Effector CD4-positive, alpha-beta T cell (primary cell): ENCODE data around the gene PHF14.
"Not testable (repeated sequence)": the region's sequence is repeated elsewhere in the genome, so short reads cannot be mapped to it uniquely, and the experiment has no call there.

Source experiments
- DNase-seq: peaks from one replicate; pipeline ENCODE4 v3.0.0-alpha.2; 2020

The PHF14 gene

DNA sequence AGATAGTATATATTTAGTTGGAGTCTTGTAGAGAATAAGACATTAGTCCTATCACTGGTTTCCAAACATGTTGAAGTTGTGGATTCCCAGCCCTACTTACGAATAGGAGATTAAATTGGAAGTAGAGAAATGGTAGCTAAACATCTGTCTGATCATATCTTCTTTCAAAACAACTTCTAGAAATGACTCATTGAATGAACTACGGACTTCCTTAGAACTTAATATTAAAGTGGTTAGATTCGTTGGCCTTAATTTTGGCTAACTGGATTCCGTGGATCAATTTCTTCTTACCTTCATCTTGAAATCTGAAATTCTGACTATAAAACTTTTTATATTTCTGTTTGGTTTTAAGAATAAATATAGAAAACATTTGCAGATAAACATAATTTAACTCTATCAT lies 3.4 kb downstream of the PHF14 start:
- no peak for DNase-seq

DNA sequence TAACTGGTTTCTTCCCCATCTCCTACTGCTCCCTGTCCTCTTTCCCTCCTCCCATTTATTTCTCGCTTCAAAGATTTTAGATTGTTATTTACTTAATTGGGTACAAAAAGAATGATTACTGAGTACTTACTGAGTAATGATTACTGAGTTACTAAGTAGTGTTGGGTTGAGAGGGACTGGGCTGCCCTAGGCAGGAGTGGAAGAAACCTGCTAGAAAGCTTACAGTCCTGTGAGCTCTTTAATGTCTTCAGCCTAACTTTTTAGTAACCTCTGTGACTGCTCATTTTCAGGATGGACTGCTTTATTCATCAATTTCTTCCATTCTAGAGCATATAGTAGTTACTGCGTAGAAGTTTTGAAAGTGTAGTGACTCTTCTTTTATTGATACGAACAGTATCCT lies 7.6 kb downstream of the PHF14 start:
- DNase-seq = no peak

DNA sequence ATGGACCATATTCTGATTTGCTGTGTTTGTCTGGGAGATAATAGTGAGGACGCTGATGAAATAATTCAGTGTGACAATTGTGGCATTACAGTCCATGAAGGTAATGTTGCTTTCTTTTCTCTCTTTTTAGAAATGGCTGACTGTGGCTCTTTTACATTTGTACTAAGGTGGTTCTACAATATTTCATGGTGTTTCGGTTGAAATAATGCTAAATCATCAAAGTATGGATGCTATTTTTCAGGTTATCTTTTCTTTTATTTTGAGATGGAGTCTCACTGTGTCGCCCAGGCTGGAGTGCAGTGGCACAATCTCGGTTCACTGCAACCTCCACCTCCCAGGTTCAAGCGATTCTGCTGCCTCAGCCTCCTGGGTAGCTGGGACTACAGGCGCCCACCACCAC lies 17.1 kb downstream of the PHF14 start:
- DNase-seq = not testable (repeated sequence)

DNA sequence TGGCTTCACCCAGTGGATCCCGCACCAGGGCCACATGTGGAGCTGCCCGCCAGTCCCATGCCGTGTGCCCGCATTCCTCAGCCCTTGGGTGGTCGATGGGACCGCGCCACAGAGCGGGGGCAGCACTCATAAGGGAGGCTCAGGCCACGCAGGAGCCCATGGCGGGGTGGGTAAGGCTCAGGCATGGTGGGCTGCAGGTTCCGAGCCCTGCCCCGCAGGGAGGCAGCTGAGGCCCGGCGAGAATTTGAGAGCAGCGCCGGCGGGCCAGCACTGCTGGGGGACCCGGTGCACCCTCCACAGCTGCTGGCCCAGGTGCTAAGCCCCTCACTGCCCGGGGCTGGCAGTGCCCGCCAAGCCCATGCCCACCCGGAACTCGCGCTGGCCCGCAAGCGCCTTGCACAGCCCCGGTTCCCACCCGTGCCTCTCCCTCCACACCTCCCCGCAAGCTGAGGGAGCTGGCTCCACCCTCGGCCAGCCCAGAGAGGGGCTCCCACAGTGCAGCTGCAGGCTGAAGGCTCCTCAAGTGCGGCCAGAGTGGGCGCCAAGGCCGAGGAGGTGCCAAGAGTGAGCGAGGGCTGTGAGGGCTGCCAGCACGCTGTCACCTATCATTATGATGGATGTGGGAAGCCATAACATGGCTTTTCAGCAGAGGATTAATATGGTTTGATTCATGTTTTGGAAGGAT lies 22.0 kb downstream of the PHF14 start:
- not testable (repeated sequence) for DNase-seq

DNA sequence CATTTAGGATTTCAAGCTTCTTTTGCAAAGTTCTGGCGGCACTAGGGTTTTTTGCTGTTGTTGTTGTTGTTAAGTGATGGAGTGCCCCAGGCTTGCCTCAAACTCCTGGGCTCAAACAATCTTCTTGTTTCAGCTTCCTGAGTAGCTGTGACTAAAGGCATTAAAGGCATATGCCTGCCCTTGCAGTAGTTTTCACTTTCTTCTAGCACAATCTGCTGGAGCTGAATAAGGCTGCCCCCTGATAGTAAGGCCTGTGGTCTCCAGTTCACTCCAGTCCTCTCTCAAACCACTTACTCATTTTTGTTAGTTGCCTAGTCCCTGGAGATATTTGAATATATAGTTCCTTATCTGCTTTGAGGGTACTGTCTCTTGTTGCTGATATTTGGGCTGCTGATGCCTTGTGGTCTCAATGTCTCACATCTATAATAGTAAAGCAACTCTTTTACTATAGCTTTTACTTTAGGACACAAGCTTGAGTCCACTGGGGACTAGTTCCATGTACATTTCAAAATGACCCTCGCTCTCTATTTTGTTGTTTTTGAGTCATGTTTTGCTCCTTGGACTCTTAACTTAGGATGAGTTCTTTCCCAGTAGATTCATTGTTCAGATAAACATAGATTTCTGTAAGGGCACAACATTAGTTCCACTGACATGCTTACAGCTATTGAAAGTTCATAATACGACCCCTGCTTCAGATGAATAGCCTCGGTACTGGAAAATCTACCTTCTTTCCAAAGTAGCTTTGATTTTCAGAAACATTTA lies 25.5 kb downstream of the PHF14 start:
- DNase-seq = no peak

DNA sequence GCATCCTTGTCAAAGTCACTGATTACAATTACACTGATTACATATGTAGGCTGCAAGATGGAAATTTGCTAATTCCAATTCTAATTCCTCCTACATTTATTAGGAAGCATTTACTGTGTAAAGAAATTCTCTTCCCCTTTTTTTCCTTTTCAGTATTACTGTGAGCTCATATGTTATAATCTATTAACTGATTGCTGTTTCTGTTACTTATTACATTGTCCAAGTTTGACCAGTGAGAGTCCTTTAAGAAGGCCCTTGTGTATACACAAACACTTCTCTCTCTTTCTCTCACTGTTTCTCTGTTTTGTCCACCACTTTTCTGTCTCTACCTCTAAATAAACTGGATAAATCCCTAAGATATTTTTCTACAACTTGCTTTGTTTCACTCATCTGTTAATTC lies 31.5 kb downstream of the PHF14 start:
- DNase-seq = no peak

DNA sequence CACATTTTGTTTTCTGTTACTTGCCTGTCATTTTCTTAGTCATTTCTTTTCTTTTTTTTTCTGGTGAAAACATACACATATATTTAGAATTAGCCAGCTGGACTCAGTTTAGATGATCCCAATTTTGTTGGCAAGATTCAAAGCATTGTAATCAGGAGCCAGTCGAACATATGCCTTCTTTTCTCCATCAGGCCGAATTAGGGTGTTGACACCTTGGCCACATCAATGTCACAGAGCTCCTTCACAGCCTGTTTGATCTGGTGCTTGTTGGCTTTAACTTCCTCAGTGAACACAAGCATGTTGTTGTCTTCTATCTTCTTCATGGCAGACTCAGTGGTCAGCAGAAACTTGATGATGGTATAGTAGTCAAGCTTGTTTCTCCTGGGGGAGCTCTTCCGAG lies 32.6 kb downstream of the PHF14 start:
- DNase-seq = no peak

DNA sequence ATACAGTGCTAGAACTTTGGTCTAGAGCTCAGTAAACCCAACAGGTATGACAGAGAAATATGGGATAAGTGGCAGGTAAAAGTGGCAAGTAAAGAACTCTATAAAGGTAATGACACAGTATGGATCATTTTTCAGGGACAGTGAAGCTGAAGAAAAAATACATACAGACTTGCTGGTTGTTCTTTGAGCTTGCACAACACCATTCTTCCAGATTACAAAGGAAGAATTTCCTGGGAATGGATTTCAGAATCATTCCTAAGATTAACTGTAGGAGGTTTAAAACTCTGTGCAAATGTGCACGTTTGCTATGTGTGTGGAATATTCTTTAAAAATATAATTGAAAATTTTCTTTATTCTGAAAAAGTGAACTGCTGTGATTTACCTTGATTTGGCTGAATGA lies 36.0 kb downstream of the PHF14 start:
- DNase-seq = no peak

DNA sequence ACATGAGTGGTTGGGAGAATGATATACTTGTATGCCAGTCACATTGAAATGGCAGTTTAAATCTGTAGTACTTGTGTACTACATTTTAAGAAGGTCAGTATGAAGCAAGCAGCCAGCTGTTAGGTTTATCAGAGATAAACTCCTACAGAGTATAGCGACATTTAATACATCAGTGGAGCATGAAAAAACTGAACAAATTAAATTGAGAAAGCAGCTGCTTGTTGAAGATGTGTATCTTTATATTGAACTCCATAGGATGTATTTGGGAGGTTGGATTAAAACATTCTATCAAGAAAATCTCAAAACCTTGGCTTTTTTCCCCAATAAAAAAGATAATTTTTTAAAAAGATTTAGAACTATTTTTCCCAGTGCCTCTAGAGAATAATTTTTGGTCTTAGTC lies 47.8 kb downstream of the PHF14 start:
- DNase-seq = no peak

DNA sequence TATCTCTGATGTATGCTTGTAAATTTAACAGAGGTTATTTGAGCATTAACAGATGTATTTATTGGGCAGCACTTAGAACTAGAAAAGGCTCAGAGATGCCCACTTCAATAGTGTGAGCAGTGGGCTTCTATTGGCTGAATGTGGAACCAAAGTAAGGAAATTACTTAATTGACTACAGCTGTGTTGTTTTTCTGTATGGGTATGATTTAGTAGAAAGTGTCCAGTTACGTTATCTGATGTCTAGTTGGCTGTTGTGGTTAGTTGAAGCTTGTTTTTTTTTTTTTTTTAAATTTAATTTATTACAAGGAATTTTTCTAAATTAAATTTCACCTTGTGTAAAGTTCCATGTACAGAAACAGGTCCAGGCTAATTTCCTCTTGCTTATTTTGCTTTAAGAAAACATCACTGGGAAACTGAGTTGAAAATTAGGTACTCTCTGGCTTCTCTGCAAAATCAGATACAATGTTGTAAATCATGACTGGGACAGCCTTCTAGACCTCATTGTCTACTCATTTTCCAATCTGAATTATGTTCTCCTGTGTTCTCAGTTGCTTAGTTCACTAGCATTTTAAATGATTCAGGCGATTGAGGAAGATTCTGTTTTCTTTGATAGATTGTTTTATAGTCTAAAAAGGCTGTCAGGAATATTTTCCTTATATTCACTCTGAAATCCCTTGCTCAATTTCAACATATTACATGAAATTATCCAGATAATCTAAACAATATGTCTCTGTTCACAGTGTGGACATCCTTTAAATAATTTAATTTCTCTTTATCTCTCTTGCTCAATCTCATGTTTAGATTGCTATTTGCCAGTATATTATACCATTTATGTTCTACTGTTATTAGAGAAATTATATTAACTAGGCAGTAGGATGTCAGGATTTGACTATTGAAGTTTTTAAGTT lies 53.0 kb downstream of the PHF14 start:
- no peak for DNase-seq

DNA sequence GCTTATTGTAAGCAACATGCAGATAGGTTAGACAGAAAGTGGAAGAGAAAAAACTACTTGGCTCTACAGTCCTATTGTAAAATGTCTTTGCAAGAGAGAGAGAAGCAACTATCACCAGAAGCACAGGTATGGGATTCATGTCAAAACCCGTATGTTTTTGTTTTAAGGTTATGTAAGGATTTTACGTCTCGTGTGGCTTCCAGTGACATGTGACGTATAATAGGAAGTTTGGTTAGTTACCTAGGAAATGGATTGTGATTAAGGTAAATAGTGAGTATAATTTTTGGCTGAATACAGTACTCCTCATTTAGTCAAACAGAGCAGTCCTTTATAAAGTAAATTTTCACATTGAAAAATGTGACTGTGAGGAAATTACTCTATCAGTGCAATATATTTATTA lies 62.0 kb downstream of the PHF14 start:
- no peak for DNase-seq

DNA sequence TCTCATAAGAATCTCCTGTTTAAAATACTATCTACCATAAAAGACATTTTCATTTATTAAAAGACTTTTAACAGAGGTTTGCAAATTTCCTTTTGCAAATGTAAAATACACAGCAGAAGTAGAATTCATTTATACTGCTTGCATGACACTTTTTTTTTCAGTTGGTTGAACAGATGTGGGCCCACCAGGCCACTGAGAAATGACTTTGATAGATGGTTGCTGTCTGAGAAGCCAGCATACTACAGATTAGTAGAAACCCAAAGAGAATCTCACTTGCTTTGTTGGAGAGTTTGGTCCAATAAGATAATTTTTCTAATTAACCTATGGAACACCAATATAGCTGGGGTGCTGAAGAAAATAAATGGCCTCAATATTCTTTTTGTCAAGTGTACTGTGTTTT lies 66.3 kb downstream of the PHF14 start:
- no peak for DNase-seq

DNA sequence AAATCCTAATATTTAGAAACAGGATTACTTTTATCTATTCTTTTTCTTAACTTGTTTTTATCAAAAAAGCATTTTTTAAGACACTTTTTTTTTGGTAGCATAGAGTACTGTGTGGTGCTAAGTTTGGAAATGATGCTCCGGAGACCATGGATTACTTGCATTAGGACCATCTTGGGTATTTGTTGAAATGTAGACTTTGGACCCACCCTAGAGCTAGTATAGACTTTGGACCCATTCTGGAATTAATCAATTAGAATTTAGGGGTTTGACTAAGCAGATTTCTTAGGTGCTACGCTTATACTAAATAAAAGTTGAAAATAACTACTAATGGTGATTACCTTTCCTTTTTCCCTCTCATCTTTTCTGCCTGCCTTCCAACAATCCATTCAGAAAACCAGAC lies 80.4 kb downstream of the PHF14 start:
- DNase-seq = no peak

DNA sequence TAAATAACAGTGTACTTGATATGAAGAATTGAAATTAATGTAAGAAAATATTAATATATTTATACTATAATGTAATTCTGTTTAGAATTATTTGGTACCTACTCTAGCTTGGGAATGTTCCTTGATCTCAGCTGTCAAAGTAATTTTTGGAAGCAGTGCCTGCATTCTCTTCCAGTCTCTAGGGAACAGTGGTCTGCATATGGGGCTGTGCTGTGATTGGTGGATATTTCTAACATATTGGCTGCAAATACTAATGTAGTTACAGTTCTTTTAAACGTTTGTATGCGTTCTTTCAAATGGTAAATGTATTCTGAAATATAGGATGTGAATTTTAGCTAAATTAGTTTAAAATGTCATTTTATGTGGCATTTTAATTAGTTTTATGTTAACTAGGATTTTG lies 87.2 kb downstream of the PHF14 start:
- no peak for DNase-seq

DNA sequence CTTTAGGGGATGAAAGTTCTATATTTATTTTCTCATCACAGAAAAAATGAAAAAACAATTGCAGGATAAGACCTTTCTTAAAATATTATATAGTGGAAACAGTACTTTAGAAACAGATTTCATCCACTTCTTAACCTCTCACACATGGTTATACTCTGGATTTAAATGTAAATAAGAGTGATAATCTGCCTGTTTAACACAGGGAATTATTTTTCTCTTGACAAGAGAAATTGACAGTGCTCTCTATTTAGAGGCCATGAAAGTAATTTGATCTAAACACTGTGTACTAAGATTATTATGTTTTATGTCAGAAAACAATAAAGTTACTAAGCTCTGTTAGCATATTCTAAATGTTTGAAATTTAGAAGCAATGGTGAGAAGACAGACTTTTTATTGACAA lies 88.4 kb downstream of the PHF14 start:
- DNase-seq = no peak

DNA sequence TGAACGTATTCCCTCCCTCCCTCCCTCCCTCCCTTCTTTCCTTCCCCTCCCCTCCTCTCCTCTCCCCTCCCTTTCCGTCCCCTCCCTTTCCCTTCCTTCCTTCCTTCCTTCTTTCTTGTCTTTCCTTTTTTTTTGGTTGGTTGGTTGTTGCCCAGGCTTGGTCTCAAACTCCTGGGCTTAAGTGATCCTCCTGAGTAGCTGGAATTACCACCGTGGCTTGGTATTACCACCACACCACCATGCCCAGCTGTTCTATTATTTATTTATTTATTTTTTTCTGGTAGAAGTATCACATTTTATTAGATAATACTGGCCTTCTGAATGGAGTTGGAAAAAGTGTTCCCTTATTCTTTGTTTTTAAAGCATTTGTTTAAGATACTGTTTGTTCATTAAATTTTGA lies 95.9 kb downstream of the PHF14 start:
- no peak for DNase-seq

DNA sequence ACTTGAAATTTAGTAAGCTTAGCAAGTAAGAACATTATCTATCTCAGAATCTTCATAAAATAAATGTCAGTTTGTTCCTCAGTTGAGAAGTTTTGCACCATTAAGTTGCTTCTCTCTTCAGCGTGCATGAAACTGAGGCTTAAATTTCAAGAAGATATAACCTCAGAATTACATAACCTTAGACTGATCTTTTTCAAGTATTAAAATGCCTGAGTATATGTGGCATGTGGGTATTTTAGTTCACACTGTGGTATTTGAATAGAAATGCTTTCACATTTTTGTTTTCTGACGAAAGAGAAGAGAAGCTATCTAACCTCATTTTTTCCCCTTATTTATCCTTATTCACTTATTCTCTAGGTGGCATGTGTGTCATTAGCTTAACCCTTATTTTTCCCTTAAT lies 104.1 kb downstream of the PHF14 start:
- no peak for DNase-seq

DNA sequence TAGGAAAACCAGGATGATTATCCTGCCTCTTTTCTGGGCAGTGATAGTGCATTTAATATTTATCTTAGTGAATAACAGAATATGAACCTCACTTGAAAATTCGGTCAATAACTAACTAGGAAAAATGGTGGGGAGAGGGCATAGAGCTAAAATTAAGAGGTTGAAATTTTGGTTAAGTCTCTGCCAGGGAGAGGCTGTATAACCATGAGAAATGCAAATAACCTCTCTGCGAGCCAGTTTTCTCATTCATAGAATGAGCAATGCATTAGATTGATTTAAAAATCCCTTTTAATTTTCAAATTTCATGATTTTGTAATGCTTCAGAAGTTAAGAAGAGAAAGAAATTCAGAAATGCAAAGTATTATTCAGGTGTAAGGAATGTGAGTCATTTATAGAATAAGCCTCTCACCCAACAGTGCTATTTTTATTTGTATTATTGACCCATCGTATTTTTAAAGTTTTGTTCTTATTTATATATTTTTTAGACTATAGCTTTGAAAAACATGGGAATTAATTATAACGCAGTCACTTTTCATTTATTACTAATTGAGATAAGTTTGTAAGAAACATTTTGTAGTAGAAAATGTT lies 104.7 kb downstream of the PHF14 start:
- DNase-seq = no peak

DNA sequence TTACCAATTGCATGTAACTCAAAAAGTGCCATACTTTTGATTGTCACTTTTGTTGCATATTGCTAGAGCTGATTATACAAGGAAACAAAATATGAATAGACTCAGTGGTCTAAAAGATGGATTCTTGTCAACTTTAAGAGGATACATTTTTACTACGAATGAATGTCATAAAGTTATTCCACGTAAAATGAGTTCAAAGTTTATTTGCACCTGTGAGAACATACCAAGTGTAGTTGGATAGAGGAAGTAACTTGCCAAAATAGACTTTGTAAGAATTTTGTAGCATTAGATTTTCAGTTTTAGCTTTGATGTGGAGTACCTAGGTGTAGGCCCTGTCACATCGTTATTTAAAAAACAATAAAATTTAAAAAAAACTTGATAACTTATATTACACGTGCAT lies 106.2 kb downstream of the PHF14 start:
- DNase-seq = no peak

DNA sequence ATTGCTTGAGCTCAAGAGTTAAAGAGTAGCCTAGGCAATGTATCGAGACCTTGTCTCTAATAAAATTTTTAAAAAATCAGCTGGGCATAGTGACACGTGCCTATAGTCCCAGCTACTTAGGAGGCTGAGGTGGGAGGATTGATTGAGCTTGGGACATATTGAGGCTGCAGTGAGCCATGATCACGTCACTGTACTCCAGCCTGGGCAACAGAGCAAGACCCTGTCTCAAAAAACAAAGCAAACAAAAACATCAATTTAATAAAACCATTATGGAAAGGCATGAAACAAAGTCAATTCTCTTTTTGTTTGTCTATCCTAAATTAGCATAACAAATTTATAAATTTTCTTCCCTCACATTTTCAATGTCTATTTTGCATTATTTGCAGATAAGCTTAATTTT lies 108.4 kb downstream of the PHF14 start:
- DNase-seq = no peak

DNA sequence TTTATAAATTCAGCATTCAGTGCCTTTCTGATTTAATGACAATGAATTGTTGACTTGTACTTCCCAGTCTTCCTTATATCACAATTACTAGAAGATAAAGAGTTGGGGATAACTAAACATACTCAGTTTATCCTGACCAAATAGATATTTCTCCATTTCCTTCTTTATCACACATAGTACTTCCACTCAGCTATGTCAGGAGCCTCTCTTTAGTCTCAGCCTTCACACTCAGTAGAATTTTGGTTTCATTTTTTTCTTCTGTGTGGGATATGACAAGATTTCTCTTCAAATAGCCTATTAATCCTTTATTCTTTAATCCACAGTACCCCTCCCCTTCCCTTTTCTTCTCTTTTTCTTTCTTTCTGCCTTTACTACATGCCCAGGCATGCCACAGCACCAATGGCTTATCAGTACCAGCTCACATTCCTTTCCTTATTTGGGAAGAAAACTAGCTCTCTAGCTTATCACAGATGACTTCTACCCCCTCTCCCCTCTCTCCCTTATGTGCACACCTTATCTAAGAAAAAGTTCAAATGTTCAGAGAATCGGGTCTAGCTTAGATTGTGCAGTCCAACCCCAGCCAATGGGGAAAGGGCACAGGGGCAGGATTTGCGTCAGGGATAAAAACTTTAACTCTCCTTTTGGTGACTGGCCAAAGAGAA lies 109.0 kb downstream of the PHF14 start:
- no peak for DNase-seq

DNA sequence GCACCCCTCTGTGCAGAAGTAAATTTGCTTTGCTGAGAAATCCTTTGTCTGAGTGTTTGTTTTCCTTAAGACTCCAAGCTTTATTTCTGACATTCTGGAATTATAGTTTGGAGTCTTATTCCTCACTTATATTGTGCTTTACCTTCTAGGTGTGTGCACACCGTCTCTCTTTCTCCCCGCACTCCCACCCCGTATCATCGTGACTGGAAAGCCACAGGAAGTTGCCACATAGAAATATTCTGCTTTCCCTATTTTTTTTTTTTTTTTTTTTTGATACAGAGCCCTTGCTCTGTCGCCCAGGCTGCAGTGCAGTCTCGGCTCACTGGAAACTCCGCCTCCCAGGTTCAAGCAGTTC lies 109.5 kb downstream of the PHF14 start:
- no peak for DNase-seq

DNA sequence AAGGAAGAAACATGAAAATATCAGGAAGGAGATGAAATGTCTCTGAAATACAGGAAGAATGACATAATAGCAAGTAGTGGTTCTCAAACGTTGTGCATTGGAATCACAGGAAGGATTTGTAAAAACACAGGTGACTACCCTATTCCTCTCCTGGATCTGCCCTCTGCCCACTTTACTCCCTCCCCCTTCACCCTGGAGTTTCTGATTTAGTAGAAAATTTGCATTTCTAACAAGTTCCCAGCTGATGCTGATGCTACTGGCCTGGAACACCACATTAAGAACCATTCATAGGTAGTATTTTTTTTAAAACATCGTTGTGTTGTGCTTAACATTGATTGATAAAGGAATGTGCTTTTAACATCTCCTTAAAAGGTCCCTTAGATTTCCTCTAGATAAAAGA lies 130.9 kb downstream of the PHF14 start:
- DNase-seq = no peak
